H54 (cell line): ENCODE measurements around the gene ID1.

Experiments used
- DNase-seq: peaks from one replicate; pipeline ENCODE4 v3.0.0; 2011; ENCODE audit warnings: low spot score, mixed read lengths; ENCODE audit not compliant: insufficient read length
- FAIRE-seq: peaks from 3 replicates; lab custom pipeline; 2011; peaks lifted over from hg19 to GRCh38; lab: Jason Lieb, UNC
- POLR2A ChIP-seq: IDR thresholded peaks from 2 replicates; pipeline ENCODE4 v1.6.1; 2011; ENCODE audit warnings: low read depth, mild to moderate bottlenecking, low read length

The ID1 gene

DNA sequence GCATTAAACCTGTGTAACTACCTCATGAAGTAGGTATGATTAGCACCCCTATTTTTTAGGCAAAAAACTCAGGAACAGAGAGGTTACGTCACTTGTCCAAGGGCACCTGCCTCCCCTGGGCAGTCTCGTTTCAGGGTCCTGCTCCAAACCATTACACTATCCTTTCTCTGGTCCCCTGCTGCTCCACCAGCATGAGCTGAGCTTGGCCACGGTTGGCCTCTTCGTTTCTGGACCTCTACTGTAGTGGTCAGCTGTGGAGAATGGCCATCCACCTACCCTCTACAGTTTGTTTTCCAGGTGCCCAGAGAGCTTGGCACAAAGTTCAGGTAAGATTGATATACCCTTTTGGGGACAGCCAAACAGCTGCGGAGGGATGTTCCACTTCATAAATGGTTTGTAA lies 49.4 kb downstream of the ID1 start:
- FAIRE-seq, result no peak
- no peak for TF ChIP-seq POLR2A

More for the DNA sequence above, 49.4 kb downstream of the ID1 start:
- no peak for DNase-seq
